Effector memory CD4-positive, alpha-beta T cell (primary cell): Measurements from ENCODE around the gene EHHADH.

Experiments used
- DNase-seq, 3 donors: peaks; one replicate each; pipeline ENCODE4 v3.0.0-alpha.2; 2020
- H3K27ac ChIP-seq: 2 replicates; pipeline ENCODE4 v1.7.0; 2013; ENCODE audit warnings: mild to moderate bottlenecking, low read length, moderate library complexity; ENCODE audit not compliant: insufficient read depth, poor library complexity, severe bottlenecking
- H3K27me3 ChIP-seq: replicated peaks from 2 replicates; pipeline ENCODE4 v1.7.0; 2013; ENCODE audit warnings: mild to moderate bottlenecking, low read length; ENCODE audit not compliant: insufficient read depth, control insufficient read depth, poor library complexity, severe bottlenecking
- H3K36me3 ChIP-seq: 2 replicates; pipeline ENCODE4 v1.7.0; 2013; ENCODE audit warnings: mild to moderate bottlenecking, low read length, moderate library complexity; ENCODE audit not compliant: control insufficient read depth, insufficient read depth
- H3K4me1 ChIP-seq: 2 replicates; pipeline ENCODE4 v1.7.0; 2013; ENCODE audit warnings: low read length, mild to moderate bottlenecking; ENCODE audit not compliant: control insufficient read depth, insufficient read depth, poor library complexity, severe bottlenecking
- H3K4me3 ChIP-seq: 2 replicates; pipeline ENCODE4 v1.7.0; 2013; ENCODE audit warnings: low read length, low read depth, mild to moderate bottlenecking; ENCODE audit not compliant: insufficient read depth, poor library complexity, severe bottlenecking
- H3K9me3 ChIP-seq: 2 replicates; pipeline ENCODE4 v1.7.0; 2013; ENCODE audit warnings: mild to moderate bottlenecking, low read length, moderate library complexity; ENCODE audit not compliant: control insufficient read depth

EHHADH gene

GRCh38 chr3:185276415-185276814 is 22.6 kb upstream of the EHHADH start:
- Histone ChIP-seq H3K9me3 (no peaks in the 10 kb centered on the region), H3K27ac (no peak overlapping the region)
- no peak for DNase-seq

GRCh38 chr3:185272033-185272432 is 18.2 kb upstream of the EHHADH start:
- Histone ChIP-seq H3K9me3 (no peaks in the 10 kb centered on the region), H3K27me3 (peaks cover 7% of the 10 kb centered on the region), H3K4me3 (no peak overlapping the region), H3K36me3 (no peaks in the 10 kb centered on the region), H3K27ac (no peak overlapping the region), H3K4me1 (no peaks in the 10 kb centered on the region)
- no peak for DNase-seq

More at GRCh38 chr3:185276415-185276814, 22.6 kb upstream of the EHHADH start:
- H3K4me3 ChIP-seq, result no peak overlapping the region
- H3K27me3 ChIP-seq, result peaks cover 7% of the 10 kb centered on the region
- no peaks in the 10 kb centered on the region for H3K36me3 ChIP-seq
- no peaks in the 10 kb centered on the region for H3K4me1 ChIP-seq

- Histone ChIP-seq H3K9me3 (no peaks in the 10 kb centered on the region), H3K36me3 (no peaks in the 10 kb centered on the region), H3K27ac (no peak overlapping the region), H3K4me3 (no peak overlapping the region), H3K4me1 (no peaks in the 10 kb centered on the region), H3K27me3 (peaks cover 7% of the 10 kb centered on the region)
- no peak for DNase-seq
Observed at GRCh38 chr3:185270956-185271332, 17.1 kb upstream of the EHHADH start.

- H3K9me3 ChIP-seq, result no peaks in the 10 kb centered on the region
- no peaks in the 10 kb centered on the region for H3K4me1 ChIP-seq
- DNase-seq, result no peak
- H3K27ac ChIP-seq, result no peak overlapping the region
- peaks cover 7% of the 10 kb centered on the region for H3K27me3 ChIP-seq
- no peaks in the 10 kb centered on the region for H3K36me3 ChIP-seq
- no peak overlapping the region for H3K4me3 ChIP-seq
Observed at GRCh38 chr3:185270262-185270955, 16.6 kb upstream of the EHHADH start.

GRCh38 chr3:185268194-185268962 is 14.5 kb upstream of the EHHADH start:
- no peak overlapping the region for H3K4me3 ChIP-seq
- H3K36me3 ChIP-seq, result no peaks in the 10 kb centered on the region
- H3K9me3 ChIP-seq, result no peaks in the 10 kb centered on the region
- no peaks in the 10 kb centered on the region for H3K27me3 ChIP-seq
- DNase-seq, result no peak
- H3K4me1 ChIP-seq, result no peaks in the 10 kb centered on the region
- no peak overlapping the region for H3K27ac ChIP-seq

- H3K27me3 ChIP-seq, result no peaks in the 10 kb centered on the region
- H3K4me3 ChIP-seq, result no peak overlapping the region
- H3K9me3 ChIP-seq, result no peaks in the 10 kb centered on the region
- no peaks in the 10 kb centered on the region for H3K36me3 ChIP-seq
- H3K27ac ChIP-seq, result no peak overlapping the region
- H3K4me1 ChIP-seq, result no peaks in the 10 kb centered on the region
- DNase-seq, result no peak
Observed at GRCh38 chr3:185267193-185267592, 13.3 kb upstream of the EHHADH start.

GRCh38 chr3:185264849-185265553 is 11.2 kb upstream of the EHHADH start:
- H3K4me3 ChIP-seq, result no peak overlapping the region

GRCh38 chr3:185263423-185263822 is 9.6 kb upstream of the EHHADH start:
- Histone ChIP-seq H3K27me3 (no peaks in the 10 kb centered on the region), H3K27ac (no peak overlapping the region), H3K9me3 (no peaks in the 10 kb centered on the region), H3K36me3 (no peaks in the 10 kb centered on the region), H3K4me1 (no peaks in the 10 kb centered on the region), H3K4me3 (no peak overlapping the region)
- no peak for DNase-seq

More at GRCh38 chr3:185264849-185265553, 11.2 kb upstream of the EHHADH start:
- Histone ChIP-seq H3K9me3 (no peaks in the 10 kb centered on the region), H3K36me3 (no peaks in the 10 kb centered on the region), H3K4me1 (no peaks in the 10 kb centered on the region), H3K27ac (no peak overlapping the region), H3K27me3 (no peaks in the 10 kb centered on the region)
- no peak for DNase-seq

- DNase-seq, result no peak
- no peak overlapping the region for H3K27ac ChIP-seq
- H3K27me3 ChIP-seq, result no peaks in the 10 kb centered on the region
- H3K4me1 ChIP-seq, result no peaks in the 10 kb centered on the region
- no peaks in the 10 kb centered on the region for H3K9me3 ChIP-seq
- H3K4me3 ChIP-seq, result no peak overlapping the region
- H3K36me3 ChIP-seq, result no peaks in the 10 kb centered on the region
Observed at GRCh38 chr3:185257334-185257733, 3.5 kb upstream of the EHHADH start.

- no peak overlapping the region for H3K27ac ChIP-seq
- H3K27me3 ChIP-seq, result no peaks in the 10 kb centered on the region
- no peaks in the 10 kb centered on the region for H3K36me3 ChIP-seq
- DNase-seq, result no peak
- no peaks in the 10 kb centered on the region for H3K9me3 ChIP-seq
- H3K4me3 ChIP-seq, result no peak overlapping the region
- H3K4me1 ChIP-seq, result no peaks in the 10 kb centered on the region
Observed at GRCh38 chr3:185254799-185255198, 950 bp upstream of the EHHADH start.
